GM12878 (cell line): ENCODE results near the gene CCL22. TPM values are rescaled to one million over a fixed set of nuclear protein-coding genes. Genes with fewer than 3 reads are reported as not detected.

ENCODE experiments used
- ATAC-seq: fragments of 200-7000 bp; cut with Tn5 transposase; 3 replicates; pipeline ENCODE4 v1.9.1; 2020; ENCODE audit warnings: mild to moderate bottlenecking, moderate library complexity
- BruUV-seq: library from RNA; stranded (reverse); fragments of 400-500 nt; replicated peaks from 2 replicates; lab custom pipeline; 2021; lab: Mats Ljungman, UMichigan
- CTCF ChIA-PET: fragments of 300-600 bp; sonication (Branson Sonifier 250); formaldehyde crosslinking; extraction: SDS; loops from one replicate; lab custom pipeline; 2021; ENCODE audit warnings: inconsistent platforms; lab: Yijun Ruan, JAX
- POLR2A ChIA-PET: fragments of 350-600 bp; formaldehyde crosslinking; extraction: SDS; loops from one replicate; lab custom pipeline; 2021; ENCODE audit warnings: inconsistent platforms; lab: Charles Lee
- RAD21 ChIA-PET: fragments of 300-600 bp; sonication (Branson Sonifier 250); formaldehyde crosslinking; loops from one replicate; lab custom pipeline; 2023; ENCODE audit warnings: antibody characterized with exemption; ENCODE audit not compliant: unreplicated experiment; lab: Charles Lee
- SMC1A ChIA-PET: fragments of 300-600 bp; sonication (Branson Sonifier 250); formaldehyde crosslinking; loops from one replicate; lab custom pipeline; 2023; ENCODE audit not compliant: unreplicated experiment, uncharacterized antibody; lab: Charles Lee
- DNase-seq: peaks from one replicate; pipeline ENCODE4 v3.0.0-alpha.2; 2011; ENCODE audit warnings: low read depth, low spot score
- FAIRE-seq: peaks from 3 replicates; lab custom pipeline; 2011; peaks lifted over from hg19 to GRCh38; lab: Jason Lieb, UNC
- H2AFZ ChIP-seq: 2 replicates; pipeline ENCODE4 v1.6.0; 2011; ENCODE audit warnings: low read depth, low read length, control low read depth; ENCODE audit not compliant: control insufficient read depth
- H3K27ac ChIP-seq: 2 replicates; pipeline ENCODE4 v1.5.1; 2011; ENCODE audit warnings: control low read depth; ENCODE audit not compliant: control insufficient read depth, insufficient read depth
- H3K27me3 ChIP-seq, 2 experiments: replicated peaks in 1 of 2; 2 replicates each; pipeline versions ENCODE4 v1.6.0 to v1.6.1; 2011; ENCODE audit warnings: low read length in 1 of 2; ENCODE audit not compliant: control insufficient read depth in 2 of 2, insufficient read depth in 2 of 2
- H3K36me3 ChIP-seq, 2 experiments: 2 replicates each; pipeline ENCODE4 v1.5.1; 2011; ENCODE audit warnings: low read length in 1 of 2; ENCODE audit not compliant: control insufficient read depth in 2 of 2, insufficient read depth in 2 of 2
- H3K4me1 ChIP-seq: 2 replicates; pipeline ENCODE4 v1.6.1; 2011; ENCODE audit warnings: mild to moderate bottlenecking, low read length, moderate library complexity, mixed read lengths; ENCODE audit not compliant: control insufficient read depth, insufficient read depth
- H3K4me2 ChIP-seq: 2 replicates; pipeline ENCODE4 v1.6.0; 2011; ENCODE audit warnings: control low read depth; ENCODE audit not compliant: control insufficient read depth, insufficient read depth
- H3K4me3 ChIP-seq: fragments of 200-600 bp; sonication (generic); 2 replicates; pipeline ENCODE4 v1.5.1; 2016
- H3K79me2 ChIP-seq: 2 replicates; pipeline ENCODE4 v1.6.0; 2011; ENCODE audit warnings: low read length; ENCODE audit not compliant: control insufficient read depth, insufficient read depth
- H3K9ac ChIP-seq: 2 replicates; pipeline ENCODE4 v1.8.0; 2011; ENCODE audit warnings: low read length, control low read depth, mixed read lengths; ENCODE audit not compliant: control insufficient read depth, insufficient read depth
- H3K9me3 ChIP-seq: replicated peaks from 3 replicates; pipeline ENCODE4 v1.5.1; 2011; ENCODE audit warnings: mild to moderate bottlenecking, low read length; ENCODE audit not compliant: control insufficient read depth, insufficient read depth
- H4K20me1 ChIP-seq: 2 replicates; pipeline ENCODE4 v1.6.0; 2011; ENCODE audit not compliant: control insufficient read depth, insufficient read depth
- ATF7 ChIP-seq: fragments of 450-650 bp; IDR thresholded peaks from 2 replicates; pipeline ENCODE4 v1.6.1; 2016; ENCODE audit warnings: low read depth, mild to moderate bottlenecking
- CEBPB ChIP-seq, 2 experiments: fragments of 150-350 bp in 1 of 2; IDR thresholded peaks; 2 replicates each; pipeline ENCODE4 v1.6.1; 2012 to 2014; ENCODE audit warnings: low read depth in 2 of 2, low read length in 2 of 2, borderline replicate concordance in 1 of 2, inconsistent platforms in 1 of 2
- JUNB ChIP-seq: IDR thresholded peaks from 2 replicates; pipeline ENCODE4 v1.6.1; 2016; ENCODE audit warnings: antibody characterized with exemption, mild to moderate bottlenecking
- KAT2A ChIP-seq: conservative IDR thresholded peaks from 2 replicates; pipeline ENCODE4 v1.6.1; 2011; ENCODE audit warnings: low read depth, low read length; ENCODE audit not compliant: control insufficient read depth
- LARP7 ChIP-seq: fragments of 450-650 bp; IDR thresholded peaks from 2 replicates; pipeline ENCODE4 v1.6.1; 2017; ENCODE audit warnings: mild to moderate bottlenecking
- MYB ChIP-seq: fragments of 150-350 bp; IDR thresholded peaks from 2 replicates; pipeline ENCODE4 v1.6.1; 2014; ENCODE audit warnings: mild to moderate bottlenecking, low read depth, low read length, borderline replicate concordance
- SRF ChIP-seq, 2 experiments: IDR thresholded peaks; 2 replicates each; pipeline ENCODE4 v1.6.1; 2011; ENCODE audit warnings: low read depth in 2 of 2, low read length in 2 of 2, mild to moderate bottlenecking in 1 of 2, moderate library complexity in 1 of 2
- SUPT20H ChIP-seq: IDR thresholded peaks from 2 replicates; pipeline ENCODE4 v1.6.1; 2011; ENCODE audit warnings: low read depth, mild to moderate bottlenecking, low read length, moderate library complexity, borderline replicate concordance; ENCODE audit not compliant: control insufficient read depth
- TBL1XR1 ChIP-seq: IDR thresholded peaks from 2 replicates; pipeline ENCODE4 v1.6.1; 2012; ENCODE audit warnings: low read depth, low read length, improper control_type of control experiment
- YBX1 ChIP-seq: fragments of 450-650 bp; IDR thresholded peaks from 2 replicates; pipeline ENCODE4 v1.6.1; 2016; ENCODE audit warnings: antibody characterized with exemption
- ZNF217 ChIP-seq: fragments of 450-650 bp; IDR thresholded peaks from 2 replicates; pipeline ENCODE4 v1.6.1; 2017; ENCODE audit warnings: antibody characterized with exemption, mild to moderate bottlenecking
- ZSCAN29 ChIP-seq: fragments of 450-650 bp; IDR thresholded peaks from 2 replicates; pipeline ENCODE4 v1.6.1; 2017; ENCODE audit warnings: mild to moderate bottlenecking, moderate library complexity
- WGBS: methylation state at CpG from one replicate; pipeline ENCODE4 v1.1.6; 2016; ENCODE audit warnings: low lambda C conversion rate; ENCODE audit not compliant: insufficient replicate concordance, insufficient coverage; ENCODE audit errors: missing lambda C conversion rate; 5-methylcytosine and 5-hydroxymethylcytosine counted together
- in situ Hi-C: fragments of 300-500 bp; cut with MboI; formaldehyde crosslinking; loops from 9 replicates; pipeline ENCODE4 v1.14.3; 2018; ENCODE audit warnings: mixed read lengths
- intact Hi-C: fragments of 100-400 bp; cut with micrococcal nuclease; formaldehyde crosslinking; loops from one replicate; pipeline ENCODE4 v1.14.2; 2022; ENCODE audit not compliant: unreplicated experiment
- polyA plus RNA-seq, 11 experiments: library from polyadenylated mRNA; depleted of rRNA in 4 of 11; unstranded in 6 of 11; stranded (reverse) in 5 of 11; fragments of >200 nt; fragmentation: Nextera tagmentation in 4 of 11; fragmentation: Illumina TruSeq in 1 of 11; extraction: Ambion mirVana in 4 of 11; extraction: Trizol in 1 of 11; gene quantifications; 1 replicate in 1 of 11; 2 replicates in 10 of 11; pipeline versions ENCODE4 v1.2.1 to v1.2.3, GENCODE V29; 2011 to 2016; ENCODE audit warnings: inconsistent platforms in 2 of 11, missing spikeins in 2 of 11, low read depth in 1 of 11
- total RNA-seq, 4 experiments: library from RNA; depleted of rRNA in 3 of 4; stranded (reverse); fragments of >200 nt in 3 of 4; fragmentation: Illumina TruSeq in 1 of 4; extraction: Trizol in 1 of 4; gene quantifications; 2 replicates each; pipeline versions ENCODE4 v1.2.1 to v1.2.3, GENCODE V29; 2013 to 2021
- TF ChIP-seq, protein P1 (sequence below): IDR thresholded peaks from 2 replicates; pipeline ENCODE4 v1.6.1; 2011; ENCODE audit warnings: borderline replicate concordance, low read depth, mild to moderate bottlenecking, moderate library complexity, mixed read lengths, low read length; ENCODE audit not compliant: insufficient read depth; ENCODE audit errors: extremely low read length
- TF ChIP-seq, protein P2 (sequence below): fragments of 450-650 bp; IDR thresholded peaks from 2 replicates; pipeline ENCODE4 v1.6.1; 2017; ENCODE audit warnings: mild to moderate bottlenecking, low read depth, inconsistent platforms; ENCODE audit not compliant: poor library complexity, severe bottlenecking
- TF ChIP-seq, protein P3 (sequence below): fragments of 450-650 bp; IDR thresholded peaks from 2 replicates; pipeline ENCODE4 v1.6.1; 2014; ENCODE audit warnings: mild to moderate bottlenecking

CCL22 gene
- total and polyA plus RNA-seq, 10 of the 15 experiments (the other 5 are each of a cell fraction or from before 2014, with no cell fraction given): 38.0 to 704 (median 349) TPM

GRCh38 chr16:57379579-57379978, 21.0 kb downstream of the CCL22 start (continued):
- TF ChIP-seq KAT2A: no peak
- no peak for TF ChIP-seq SRF (IDR thresholded peaks at IDR 0.05; ENCODE audit: low read depth in 2 of 2, low read length in 2 of 2)
- TF ChIP-seq LARP7: no peak
- no peak for TF ChIP-seq SUPT20H
- TF ChIP-seq TBL1XR1: no peak
- no peak for TF ChIP-seq JUNB

DNA sequence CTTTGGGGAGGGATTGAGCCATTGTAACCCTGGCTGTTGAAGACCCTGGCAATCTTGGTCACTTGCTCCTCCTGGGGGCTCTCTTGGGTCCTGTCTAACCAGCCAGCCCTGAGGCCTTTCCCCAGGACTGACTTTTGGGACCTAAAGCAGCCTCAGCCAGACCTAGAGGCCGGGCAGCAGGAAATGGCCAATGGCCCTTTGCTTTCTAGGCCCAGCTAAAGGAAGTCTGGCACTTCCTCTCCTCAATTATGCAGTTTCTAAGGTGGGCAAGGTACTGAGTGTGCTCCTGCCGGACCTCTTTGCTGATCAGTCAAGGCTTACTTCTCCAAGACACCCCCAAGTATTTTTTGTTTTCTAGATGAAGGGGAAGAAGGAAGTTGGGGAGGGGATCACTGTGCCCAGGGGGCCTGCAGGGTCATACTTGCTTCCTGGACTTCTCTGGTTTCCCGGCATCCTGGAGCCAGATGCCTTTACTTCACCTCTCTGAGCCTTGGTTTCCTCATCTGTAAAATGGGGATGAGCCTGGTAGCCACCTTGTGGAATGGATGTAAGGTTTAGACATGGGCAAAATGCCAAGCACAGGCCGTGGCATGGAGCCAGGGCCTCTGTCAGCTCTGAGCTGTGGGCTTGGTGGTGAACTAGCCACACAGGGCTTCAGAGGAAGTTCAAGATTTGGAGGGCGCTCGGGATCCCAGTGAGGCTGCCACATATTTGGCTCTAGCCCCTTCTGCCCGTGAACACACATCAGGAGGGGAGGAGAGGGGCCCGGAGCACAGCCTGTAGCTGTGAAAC, 22.3 kb downstream of the CCL22 start:
- H3K4me3 ChIP-seq: no peak overlapping the region
- SMC1A ChIA-PET: interaction anchor here (0.6 to 2.8 kb wide), 8 partner anchors 11 to 78 kb away, joined by 3 to 22 read pairs (median 4); partner anchors contain the start of gene CCL17
- no peak overlapping the region; the same call in 1 of the 2 replicates for H2AFZ ChIP-seq
- in situ Hi-C loops: no loop called here
- peaks cover 53% of the 10 kb centered on the region for H3K4me1 ChIP-seq
- H3K27ac ChIP-seq: peak overlapping the region; percentile 27
- H3K9me3 ChIP-seq: no peaks in the 10 kb centered on the region
- ATAC-seq (peak; percentile 3), FAIRE-seq (no peak), DNase-seq (no peak)
- no peaks in the 10 kb centered on the region for H3K79me2 ChIP-seq
- intact Hi-C loops: no loop called here
- H3K36me3 ChIP-seq: no peaks in the 10 kb centered on the region
- RAD21 ChIA-PET: interaction anchor here (1.2 to 2.4 kb wide), 4 partner anchors 8 to 80 kb away, joined by 5 to 15 read pairs (median 6); partner anchors contain the start of gene CX3CL1
- H3K9ac ChIP-seq: peak overlapping the region; percentile 14; the same call in 1 of the 2 replicates
- no peaks in the 10 kb centered on the region for H4K20me1 ChIP-seq
- H3K4me2 ChIP-seq: peak overlapping the region; percentile 13; the same call in 1 of the 2 replicates
- no TSS peak for BruUV-seq
- POLR2A ChIA-PET: interaction anchor here (0.6 kb wide), 1 partner anchor 32 kb away, joined by 5 read pairs; no protein-coding TSS in a partner anchor
- CTCF ChIA-PET: interaction anchor here (0.9 to 2.6 kb wide), 12 partner anchors 9 to 81 kb away, joined by 3 to 19 read pairs (median 3); partner anchors contain the start of gene CX3CL1
- H3K27me3 ChIP-seq: no peaks in the 10 kb centered on the region
- 66% methylated on average over 8 of the region's 8 CpGs for WGBS
- TF ChIP-seq ATF7 (no peak), MYB (no peak), SUPT20H (no peak), LARP7 (no peak), YBX1 (no peak), ZNF217 (no peak), CEBPB (IDR thresholded peaks at IDR 0.05; ENCODE audit: borderline replicate concordance in 1 of 2, low read depth in 2 of 2, low read length in 2 of 2) (no peak), ZSCAN29 (no peak)
- TF ChIP-seq, protein P1, sequence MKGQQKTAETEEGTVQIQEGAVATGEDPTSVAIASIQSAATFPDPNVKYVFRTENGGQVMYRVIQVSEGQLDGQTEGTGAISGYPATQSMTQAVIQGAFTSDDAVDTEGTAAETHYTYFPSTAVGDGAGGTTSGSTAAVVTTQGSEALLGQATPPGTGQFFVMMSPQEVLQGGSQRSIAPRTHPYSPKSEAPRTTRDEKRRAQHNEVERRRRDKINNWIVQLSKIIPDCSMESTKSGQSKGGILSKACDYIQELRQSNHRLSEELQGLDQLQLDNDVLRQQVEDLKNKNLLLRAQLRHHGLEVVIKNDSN: no peak
- TF ChIP-seq, protein P2, sequence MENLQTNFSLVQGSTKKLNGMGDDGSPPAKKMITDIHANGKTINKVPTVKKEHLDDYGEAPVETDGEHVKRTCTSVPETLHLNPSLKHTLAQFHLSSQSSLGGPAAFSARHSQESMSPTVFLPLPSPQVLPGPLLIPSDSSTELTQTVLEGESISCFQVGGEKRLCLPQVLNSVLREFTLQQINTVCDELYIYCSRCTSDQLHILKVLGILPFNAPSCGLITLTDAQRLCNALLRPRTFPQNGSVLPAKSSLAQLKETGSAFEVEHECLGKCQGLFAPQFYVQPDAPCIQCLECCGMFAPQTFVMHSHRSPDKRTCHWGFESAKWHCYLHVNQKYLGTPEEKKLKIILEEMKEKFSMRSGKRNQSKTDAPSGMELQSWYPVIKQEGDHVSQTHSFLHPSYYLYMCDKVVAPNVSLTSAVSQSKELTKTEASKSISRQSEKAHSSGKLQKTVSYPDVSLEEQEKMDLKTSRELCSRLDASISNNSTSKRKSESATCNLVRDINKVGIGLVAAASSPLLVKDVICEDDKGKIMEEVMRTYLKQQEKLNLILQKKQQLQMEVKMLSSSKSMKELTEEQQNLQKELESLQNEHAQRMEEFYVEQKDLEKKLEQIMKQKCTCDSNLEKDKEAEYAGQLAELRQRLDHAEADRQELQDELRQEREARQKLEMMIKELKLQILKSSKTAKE: no peak
- TF ChIP-seq, protein P3, sequence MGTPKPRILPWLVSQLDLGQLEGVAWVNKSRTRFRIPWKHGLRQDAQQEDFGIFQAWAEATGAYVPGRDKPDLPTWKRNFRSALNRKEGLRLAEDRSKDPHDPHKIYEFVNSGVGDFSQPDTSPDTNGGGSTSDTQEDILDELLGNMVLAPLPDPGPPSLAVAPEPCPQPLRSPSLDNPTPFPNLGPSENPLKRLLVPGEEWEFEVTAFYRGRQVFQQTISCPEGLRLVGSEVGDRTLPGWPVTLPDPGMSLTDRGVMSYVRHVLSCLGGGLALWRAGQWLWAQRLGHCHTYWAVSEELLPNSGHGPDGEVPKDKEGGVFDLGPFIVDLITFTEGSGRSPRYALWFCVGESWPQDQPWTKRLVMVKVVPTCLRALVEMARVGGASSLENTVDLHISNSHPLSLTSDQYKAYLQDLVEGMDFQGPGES: no peak
